ENCODE results near the gene MYLK4.

Gene MYLK4

GRCh38 chr6:2755456-2755855, 4.7 kb upstream of the MYLK4 start:
- no peak for DNase-seq (ENCODE audit: low read depth)
- H3K4me3 ChIP-seq (ENCODE audit: low read length): no peak overlapping the region

GRCh38 chr6:2754911-2755310, 4.2 kb upstream of the MYLK4 start:
- no peak for TF ChIP-seq CTCF (conservative IDR thresholded peaks at IDR 0.05; ENCODE audit: low read length)
- no peak for DNase-seq (ENCODE audit: low read depth)
- no peak overlapping the region for H3K4me3 ChIP-seq (ENCODE audit: low read length)

More at GRCh38 chr6:2755456-2755855, 4.7 kb upstream of the MYLK4 start:
- no peak for TF ChIP-seq CTCF (conservative IDR thresholded peaks at IDR 0.05; ENCODE audit: low read length)

GRCh38 chr6:2754393-2754792, 3.7 kb upstream of the MYLK4 start:
- DNase-seq (ENCODE audit: low read depth): no peak
- no peak overlapping the region for H3K4me3 ChIP-seq (ENCODE audit: low read length)
- TF ChIP-seq CTCF (conservative IDR thresholded peaks at IDR 0.05; ENCODE audit: low read length): no peak

GRCh38 chr6:2753743-2754142, 3.0 kb upstream of the MYLK4 start:
- no peak for DNase-seq (ENCODE audit: low read depth)
- no peak overlapping the region for H3K4me3 ChIP-seq (ENCODE audit: low read length)
- TF ChIP-seq CTCF (conservative IDR thresholded peaks at IDR 0.05; ENCODE audit: low read length): no peak

- TF ChIP-seq CTCF (conservative IDR thresholded peaks at IDR 0.05; ENCODE audit: low read length): no peak
- no peak for DNase-seq (ENCODE audit: low read depth)
- no peak overlapping the region for H3K4me3 ChIP-seq (ENCODE audit: low read length)
Observed at GRCh38 chr6:2753110-2753489, 2.4 kb upstream of the MYLK4 start.

- H3K4me3 ChIP-seq (ENCODE audit: low read length): no peak overlapping the region
- TF ChIP-seq CTCF (conservative IDR thresholded peaks at IDR 0.05; ENCODE audit: low read length): no peak
- DNase-seq (ENCODE audit: low read depth): no peak
Observed at GRCh38 chr6:2752477-2753109, 1.9 kb upstream of the MYLK4 start.

GRCh38 chr6:2751871-2752270, 1.1 kb upstream of the MYLK4 start:
- TF ChIP-seq CTCF (conservative IDR thresholded peaks at IDR 0.05; ENCODE audit: low read length): no peak
- no peak overlapping the region for H3K4me3 ChIP-seq (ENCODE audit: low read length)
- no peak for DNase-seq (ENCODE audit: low read depth)

Data from AG10803 (cell line).